HG02981 (cell line): ENCODE data around the gene EEF2.
"Not testable (repeated sequence)": the region's sequence is repeated elsewhere in the genome, so short reads cannot be mapped to it uniquely, and the experiment has no call there.

Source experiments
- ATAC-seq: cut with Tn5 transposase; IDR thresholded peaks from one replicate; pipeline ENCODE4 v1.9.1; 2021; ENCODE audit warnings: mild to moderate bottlenecking, moderate library complexity; ENCODE audit not compliant: unreplicated experiment

EEF2 gene

DNA sequence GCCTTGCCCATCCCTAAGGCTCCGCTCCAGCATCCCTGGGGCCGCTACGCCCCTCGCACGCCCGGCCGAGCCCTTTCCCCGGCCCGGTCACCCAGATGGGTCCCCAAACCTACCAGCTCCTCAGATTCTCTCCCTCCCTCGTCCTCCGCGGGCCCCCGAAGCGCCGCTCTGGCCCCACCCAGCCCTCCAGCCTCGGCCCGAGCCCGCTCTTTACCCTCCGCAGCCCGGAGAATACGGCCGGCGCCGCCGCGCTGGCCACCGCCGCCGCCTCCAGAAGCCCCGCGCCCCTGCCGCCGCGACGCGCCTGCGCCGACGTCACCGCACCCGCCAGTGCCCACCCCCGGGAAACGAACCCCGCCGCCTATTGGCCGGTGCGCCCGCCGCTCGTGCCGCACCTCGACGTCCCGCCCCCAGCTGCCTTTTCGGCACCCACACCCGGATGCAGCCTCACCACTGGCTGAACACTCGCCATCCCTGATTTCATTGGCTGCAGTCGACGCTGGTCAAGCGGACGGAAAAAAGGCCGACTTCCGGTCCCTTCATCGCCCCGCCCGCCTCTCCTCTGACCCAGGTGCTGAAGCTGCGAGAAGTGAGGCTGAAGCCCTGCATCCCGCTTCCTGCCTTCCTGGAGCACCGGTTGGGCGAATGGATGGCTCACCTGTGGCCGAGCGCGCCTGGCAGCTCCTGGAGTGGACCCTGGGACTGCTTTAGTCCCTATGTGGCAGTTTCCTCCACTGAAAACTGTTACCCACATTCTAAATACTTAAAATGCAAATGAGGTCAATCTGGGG is 14.3 kb downstream of the EEF2 start, which contains the start of gene DAPK3:
DAPK3 (minus strand) TSS at position 292 of the 791 bp plus-strand sequence. CDS start 1,364 bp downstream, outside the sequence.
- peak; percentile 90 for ATAC-seq

DNA sequence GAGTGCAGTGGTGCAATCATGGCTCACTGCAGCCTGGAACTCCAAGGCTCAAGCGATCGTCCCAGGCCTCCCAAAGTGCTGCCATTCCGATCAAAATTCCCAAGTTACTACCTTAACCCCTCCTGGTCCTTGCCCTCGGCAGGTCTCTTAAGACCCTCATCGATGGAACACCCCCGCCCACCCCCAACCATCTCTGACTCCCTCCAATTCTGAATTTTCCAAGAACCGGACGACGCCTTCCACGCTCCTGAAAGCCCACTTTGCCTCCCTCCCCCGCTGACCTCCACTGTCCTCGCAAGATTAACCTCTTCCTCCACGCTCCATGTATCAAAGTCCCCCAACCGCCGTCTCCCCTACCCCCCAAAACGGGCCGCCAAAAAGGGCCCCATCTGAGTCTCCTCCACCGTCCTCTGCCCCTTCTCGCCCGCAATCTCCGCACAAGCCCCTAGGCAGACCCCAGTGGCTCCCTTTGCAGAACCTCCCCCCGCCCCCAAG is 14.9 kb downstream of the EEF2 start:
- ATAC-seq: no peak

DNA sequence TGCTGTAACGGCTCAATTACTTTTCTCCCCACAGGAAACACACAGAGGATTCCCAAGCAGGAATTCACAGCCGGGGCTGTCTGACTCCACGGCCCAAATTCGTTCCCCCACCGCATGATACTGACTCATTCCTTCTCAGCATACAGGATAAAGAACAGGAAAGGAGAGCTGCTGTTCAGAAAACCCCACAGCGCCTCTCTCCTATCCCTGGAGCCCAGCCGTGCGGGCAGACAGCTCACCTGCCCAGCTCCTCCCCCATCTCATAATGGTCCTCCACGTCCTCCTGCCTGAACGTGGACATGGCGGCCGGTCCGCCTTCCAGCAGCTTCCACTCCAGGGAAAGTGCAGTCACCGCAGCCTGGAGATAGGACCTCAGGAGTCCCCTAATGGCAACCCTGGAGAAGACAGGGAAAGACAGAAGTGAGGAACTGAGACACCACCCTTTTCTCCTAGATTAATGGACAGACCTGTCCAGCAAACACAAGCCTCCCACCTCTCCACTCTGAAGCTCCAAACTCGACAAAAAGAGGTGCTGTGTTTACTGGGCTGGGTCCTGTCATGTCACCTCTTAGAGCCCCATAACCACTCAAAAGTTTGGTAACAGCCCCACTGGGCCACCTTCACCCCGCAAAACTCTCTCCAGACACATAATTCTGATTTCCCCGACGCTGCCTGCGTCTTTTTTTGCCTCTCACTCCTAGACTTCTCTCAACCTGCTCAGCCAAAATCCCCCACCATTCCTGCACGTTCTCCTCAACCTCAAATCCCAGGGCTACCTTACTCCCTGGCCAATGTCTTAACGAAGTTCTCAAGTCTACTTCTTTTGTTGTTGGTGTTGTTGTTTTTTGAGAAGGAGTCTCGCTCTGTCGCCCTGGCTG is 15.6 kb downstream of the EEF2 start:
- no peak for ATAC-seq

DNA sequence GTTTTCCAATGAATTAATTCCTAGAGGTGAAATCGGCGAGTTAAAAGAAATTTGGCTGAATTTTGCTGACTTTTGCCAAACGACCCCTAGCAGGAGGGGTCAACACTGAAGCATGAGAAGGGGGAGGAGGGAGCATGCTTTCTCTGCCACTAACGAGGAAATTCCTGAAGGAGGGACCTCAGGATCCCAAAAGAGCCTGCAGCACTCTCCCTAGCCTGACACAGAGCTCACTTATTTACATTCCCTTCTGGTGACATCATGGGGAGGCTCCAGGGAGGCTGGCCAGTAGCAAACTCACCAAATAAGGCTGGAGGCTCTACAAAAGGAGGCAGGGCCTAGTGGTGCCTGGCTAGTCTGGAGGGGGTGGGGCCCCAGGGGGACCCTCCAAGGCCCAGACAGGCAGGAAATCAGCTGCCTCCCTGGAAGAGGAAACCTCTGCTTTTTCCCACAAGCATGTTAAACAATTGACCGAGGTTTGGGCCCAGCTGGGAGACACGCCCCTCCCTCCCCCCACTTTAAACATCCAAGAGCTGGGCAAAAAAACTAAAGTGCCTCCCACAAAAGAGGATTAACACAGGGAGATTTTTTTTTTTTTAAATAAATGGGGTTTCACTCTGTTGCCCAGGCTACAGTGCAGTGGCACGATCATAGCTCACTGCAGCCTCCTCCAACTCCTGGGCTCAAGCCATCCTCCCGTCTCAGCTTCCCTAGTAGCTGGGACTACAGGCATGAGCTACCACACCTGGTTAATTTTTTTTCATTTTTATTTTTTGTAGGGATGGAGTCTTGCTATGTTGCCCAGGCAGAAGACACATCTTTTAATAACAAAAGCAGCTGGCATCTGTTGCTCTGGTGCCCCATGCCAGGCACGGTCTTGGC is 16.5 kb downstream of the EEF2 start:
- no peak for ATAC-seq

DNA sequence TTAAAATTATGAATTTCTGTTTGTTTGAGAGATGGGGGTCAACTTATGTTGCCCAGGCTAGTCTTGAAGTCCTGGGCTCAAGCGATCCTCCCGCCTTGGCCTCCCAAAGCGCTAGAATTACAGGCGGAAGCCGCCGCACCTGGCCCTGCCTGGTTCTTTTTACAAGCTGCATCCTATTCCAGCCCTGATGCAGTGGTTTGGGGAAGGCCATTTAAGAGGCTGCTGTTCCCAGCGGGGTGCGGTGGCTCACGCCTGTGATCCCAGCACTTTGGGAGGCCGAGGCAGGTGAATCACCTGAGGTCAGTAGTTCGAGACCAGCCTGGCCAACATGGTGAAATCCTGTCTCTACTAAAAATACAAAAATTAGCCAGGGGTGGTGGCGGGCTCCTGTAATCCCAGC is 17.3 kb downstream of the EEF2 start:
- not testable (repeated sequence) for ATAC-seq

DNA sequence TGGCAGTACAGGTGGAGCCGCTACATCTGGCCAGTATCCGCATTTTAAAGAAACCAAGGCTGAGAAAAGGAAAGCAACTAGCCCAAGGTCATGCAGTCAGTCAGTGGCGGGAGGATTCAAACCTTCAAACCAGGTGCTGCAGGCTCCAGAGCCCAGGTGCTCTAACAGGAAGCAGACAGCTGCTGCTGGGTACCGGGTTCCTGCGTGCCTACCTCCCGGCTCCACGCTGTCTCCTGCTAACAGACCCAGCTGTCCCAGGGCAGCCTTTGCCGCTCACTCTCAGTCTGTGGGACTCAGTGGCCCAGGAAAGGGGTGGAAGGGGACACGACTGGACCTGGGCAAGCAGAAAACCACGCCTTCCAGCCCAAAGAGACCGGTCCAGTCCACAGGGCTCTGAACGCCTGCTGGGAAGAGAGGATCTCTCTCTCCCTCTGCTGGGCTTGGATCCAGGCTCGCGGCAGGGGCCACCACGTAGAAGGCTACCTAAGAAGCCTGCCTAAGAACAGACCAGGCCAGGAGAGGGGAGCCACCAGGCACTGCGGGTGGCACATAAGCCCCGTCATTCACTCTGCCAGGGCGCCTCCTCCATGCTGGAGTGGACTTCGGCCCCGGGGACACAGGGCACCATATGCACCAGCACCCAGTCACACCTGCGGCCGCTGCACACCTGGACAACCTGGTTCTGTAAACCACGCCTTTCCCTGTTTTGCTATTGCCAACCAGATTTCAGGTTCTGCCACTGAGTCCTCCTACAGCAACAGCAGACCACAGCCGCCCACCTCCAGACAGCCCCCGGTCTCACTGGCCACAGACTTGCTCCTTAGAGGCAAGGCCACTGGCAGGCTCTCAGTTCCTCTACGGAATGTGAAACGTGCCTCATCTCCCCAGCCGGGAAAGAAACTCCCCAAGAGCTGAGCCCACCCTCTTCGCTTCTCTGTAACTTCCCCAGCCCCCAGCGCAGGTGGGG is 18.9 kb downstream of the EEF2 start:
- no peak for ATAC-seq

DNA sequence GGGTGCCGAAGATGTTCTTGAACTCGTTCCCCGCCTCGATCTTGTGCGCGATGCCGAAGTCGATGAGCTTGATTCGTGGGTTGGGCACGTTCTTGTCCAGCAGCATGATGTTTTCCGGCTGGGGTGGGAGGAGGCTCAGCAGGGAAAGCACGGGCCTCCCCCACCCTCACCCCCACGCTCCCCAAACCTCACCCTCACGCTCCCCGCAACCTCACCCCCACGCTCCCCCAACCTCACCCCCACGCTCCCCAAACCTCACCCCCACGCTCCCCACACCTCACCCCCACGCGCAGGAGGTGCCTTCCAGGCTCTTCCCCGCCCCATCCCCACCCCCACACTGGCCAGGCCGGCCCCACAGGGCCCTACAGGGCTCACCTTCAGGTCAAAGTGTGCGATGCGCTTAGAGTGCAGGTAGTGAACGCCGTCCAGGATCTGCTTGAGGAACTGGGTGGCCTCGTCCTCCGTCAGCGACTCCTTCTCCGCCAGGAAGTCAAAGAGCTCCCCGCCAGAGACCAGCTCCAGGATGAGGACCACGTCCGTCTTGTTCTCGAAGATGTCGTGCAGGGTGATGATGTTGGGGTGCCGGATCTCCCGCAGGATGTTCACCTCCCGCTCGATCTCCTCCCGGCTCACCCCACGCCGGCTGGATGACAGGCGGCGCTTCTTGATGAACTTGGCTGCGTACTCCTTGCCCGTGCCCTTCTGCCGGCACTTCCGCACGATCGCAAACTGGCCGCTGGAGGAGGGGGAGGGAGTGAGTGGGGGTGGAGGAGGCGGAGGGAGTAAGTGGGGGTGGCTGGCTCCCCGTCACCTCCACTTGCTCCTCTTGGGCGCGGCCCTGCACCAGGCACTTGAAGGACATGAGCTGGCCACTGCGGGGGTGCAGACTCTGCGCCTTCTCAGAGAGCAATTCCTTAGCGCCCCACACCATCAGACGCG is 20.7 kb downstream of the EEF2 start:
- no peak for ATAC-seq

DNA sequence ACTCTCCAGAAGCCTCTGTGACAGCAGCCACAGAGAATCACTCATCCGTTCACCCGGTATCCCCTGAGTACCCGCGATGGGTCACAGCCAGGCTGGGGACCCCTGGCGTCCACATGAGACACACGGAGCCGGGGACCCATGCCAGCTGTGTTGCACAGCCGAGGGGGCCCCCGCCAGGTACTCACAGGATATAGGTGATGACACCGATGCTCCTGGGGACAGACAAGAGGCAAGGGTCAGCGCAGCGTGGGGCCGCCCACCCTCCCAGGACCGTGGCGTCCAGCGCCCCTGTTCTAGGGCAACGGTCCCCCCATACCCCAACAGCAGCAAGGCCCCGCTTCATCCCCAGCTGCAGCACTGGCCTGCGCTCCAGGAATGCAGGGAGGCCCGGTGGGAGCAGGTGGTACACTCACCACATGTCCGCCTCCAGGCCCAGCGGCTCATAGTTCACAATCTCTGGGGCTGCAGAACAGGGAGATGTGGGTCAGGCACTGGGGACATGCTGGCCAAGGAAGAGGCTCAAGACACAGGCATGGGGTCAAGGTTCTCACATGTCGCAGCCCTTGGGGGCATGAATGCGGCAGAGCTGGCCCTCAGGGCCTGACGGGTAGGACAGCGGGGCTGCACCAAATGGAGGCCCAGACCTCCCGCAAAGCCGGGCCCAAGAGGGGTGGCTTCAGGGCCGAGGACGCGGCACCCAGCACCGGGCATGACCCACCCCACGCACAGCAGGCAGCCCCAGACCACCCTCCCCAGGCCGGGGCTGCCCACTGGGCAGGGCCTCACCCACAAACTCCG is 21.6 kb downstream of the EEF2 start:
- ATAC-seq: no peak

DNA sequence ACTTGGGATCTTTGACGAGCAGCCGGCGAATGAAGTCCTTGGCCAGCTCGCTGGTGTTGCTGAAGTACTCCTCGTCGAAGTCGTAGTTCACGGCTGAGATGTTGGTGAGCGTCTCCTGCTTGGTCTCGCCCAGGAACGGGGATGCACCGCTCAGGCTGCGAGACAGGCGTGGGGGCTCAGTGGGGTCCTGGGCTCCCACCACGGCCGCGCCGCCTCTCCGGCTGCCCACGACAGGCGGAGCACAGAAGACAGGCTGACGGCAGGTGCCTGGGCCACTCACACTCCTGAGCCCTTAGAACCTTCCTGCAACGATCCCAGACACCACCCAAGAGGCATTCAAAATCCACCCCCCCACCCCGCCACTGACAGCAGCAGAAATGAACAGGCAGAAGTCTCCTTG is 24.3 kb downstream of the EEF2 start:
- no peak for ATAC-seq

DNA sequence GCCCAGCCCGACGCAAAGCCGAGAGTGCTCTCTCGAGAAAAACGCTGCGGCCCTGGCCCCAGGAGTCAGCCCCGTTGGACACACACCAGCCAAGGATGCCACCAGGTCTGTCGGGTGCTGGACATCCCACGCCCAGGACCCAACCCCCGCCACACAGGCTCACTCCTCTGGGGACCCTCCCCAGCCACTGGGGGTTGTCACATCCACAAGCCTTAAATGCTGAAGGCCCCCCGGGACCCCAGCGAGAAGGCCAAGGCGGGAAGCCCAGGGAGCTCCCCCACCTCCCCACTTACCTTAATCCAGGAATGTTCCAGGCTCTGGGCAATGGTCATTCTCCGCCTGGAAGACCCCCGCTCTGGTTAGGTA is 25.5 kb downstream of the EEF2 start:
- no peak for ATAC-seq

DNA sequence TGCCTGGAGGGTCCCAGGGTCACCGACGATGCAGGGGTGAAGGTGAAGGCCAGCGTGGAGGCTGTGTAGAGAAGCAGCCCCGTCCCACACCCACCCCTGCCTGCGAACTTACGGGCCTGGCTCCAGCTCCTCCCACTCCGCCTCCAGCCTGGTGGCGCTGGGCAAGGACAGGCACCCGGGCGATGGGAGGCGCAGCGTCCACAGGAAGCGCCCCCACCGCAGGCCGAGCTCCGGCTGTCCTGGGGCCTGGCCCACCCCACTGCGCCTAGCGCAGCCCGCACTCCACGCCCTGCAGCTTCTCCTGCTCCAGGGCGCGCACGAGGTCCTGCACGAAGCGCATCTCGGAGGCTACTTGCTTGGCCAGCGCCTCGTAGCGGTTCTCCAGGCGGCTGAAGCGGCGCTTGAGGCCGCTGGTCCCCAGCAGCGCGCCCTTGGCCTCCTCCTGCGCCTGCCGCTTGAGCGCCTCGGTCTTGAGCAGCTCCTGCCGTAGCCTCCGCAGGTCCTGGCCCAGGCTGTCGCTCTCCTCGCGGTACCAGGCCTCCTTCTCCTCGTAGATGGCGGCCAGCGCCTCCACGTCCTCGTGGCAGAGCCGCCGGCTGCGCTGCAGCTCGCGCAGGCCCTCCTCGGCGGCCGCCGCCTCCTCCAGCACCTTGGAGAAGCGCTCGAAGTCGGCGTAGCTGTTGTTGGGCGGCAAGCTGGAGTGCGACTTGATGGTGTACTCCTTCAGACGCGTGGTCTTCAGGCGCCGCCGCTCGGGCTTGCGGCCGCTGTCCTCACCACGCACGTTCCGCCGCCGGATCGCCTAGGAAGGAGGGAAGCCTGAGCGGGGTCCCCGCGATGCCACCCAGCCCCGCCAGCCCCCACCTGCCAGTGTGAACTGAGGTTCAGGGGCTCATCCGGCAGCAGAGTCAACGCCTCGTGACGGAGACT is 26.2 kb downstream of the EEF2 start:
- no peak for ATAC-seq

DNA sequence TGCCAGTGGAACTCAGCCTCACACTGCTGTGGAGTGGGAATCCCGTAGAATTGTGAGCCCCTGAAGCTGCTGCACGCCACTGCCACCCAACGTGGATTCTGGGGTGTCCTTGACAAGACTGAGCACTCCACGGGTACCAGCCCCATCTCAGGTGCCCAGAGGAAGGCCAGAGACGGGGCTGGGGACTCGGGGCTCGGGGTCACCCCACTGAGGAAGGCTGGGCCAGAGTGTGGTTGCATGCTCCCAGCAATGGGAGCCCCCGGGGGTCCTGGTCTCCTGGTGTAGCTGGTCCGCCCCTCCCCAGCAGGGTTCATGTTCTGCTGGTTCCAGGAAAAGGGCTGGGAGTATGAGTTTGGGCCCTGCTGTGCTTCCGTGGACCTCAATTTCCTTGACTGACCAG is 29.6 kb downstream of the EEF2 start:
- no peak for ATAC-seq

DNA sequence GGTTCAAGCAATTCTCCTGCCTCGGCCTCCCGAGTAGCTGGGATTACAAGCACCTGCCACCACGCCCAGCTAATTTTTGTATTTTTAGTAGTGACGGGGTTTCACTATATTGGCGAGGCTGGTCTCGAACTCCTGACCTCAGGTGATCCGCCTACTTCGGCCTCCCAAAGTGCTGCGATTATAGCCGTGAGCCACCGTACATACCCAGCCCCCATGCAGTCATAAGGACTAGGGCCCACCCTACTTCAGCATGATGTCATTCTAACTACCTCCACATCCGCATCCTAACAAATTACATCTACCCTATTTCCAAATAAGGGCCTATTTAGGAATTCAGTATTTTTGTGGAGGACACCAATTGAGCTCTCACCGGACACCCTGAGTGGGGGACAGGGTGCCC is 30.0 kb downstream of the EEF2 start:
- not testable (repeated sequence) for ATAC-seq

DNA sequence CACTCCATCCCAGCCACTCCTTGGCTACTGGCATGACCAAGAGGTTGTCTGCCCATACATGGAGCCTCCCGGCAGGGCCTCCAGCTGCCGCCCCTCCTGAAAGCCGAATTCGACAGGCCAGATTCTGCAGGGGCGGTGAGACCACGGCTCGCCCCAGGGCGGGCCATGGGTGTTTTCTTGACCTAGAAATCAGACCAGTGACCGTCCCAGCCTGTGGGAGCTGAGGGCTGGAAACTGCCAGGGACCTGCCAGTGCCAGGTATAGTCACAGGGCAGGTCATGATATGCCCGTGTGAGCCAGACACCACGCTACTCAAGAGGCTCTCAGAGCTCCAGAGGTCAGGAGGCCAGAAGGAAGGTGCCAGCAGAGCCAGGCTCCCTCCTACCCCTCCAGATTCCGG is 31.2 kb downstream of the EEF2 start:
- no peak for ATAC-seq

DNA sequence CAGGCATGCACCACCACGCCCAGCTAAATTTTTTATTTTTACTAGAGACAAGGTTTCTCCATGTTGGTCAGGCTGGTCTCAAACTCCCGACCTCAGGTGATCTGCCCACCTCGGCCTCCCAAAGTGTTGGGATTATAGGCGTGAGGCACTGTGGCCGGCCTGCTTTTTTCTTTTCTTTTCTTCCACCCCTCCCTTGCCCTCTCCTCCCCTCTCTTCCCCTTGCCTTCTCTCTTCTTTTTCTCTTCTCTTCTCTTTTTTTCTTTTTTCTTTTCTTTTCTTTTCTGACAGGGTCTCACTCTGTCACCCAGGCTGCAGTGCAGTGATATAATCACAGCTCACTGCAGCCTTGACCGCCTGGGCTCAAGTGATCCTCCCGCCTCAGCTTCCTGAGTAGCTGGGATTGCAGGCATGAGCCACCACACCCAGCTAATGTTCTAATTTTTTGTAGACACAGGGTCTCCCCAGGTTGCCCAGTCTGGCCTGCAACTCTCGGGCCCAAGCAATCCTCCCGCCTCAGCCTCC is 32.4 kb downstream of the EEF2 start:
- not testable (repeated sequence) for ATAC-seq
